K562 (cell line): Measurements from ENCODE around the gene CIART. TPM values are rescaled to one million over a fixed set of nuclear protein-coding genes. Genes with fewer than 3 reads are reported as not detected.

Experiments used
- ARID2 ChIP-seq: fragments of 450-650 bp; IDR thresholded peaks from 2 replicates; pipeline ENCODE4 v1.6.1; 2017; ENCODE audit warnings: antibody characterized with exemption, mild to moderate bottlenecking
- GTF2A2 ChIP-seq: IDR thresholded peaks from 2 replicates; pipeline ENCODE4 v1.6.1; 2016; ENCODE audit warnings: mild to moderate bottlenecking, missing genetic modification characterization, missing compliant biosample characterization
- HOXB6 ChIP-seq: fragments of 250-450 bp; sonication (Bioruptor Pico); IDR thresholded peaks from 2 replicates; pipeline ENCODE4 v1.5.1; 2022; ENCODE audit warnings: mild to moderate bottlenecking, borderline replicate concordance
- HSF4 ChIP-seq: fragments of 250-450 bp; sonication (Bioruptor Pico); IDR thresholded peaks from 2 replicates; pipeline ENCODE4 v2.1.2; 2022; ENCODE audit warnings: mild to moderate bottlenecking, moderate library complexity, borderline replicate concordance
- JUNB ChIP-seq: fragments of 450-650 bp; formaldehyde crosslinking; conservative IDR thresholded peaks from 2 replicates; pipeline ENCODE4 v1.4.0; 2020; ENCODE audit warnings: mild to moderate bottlenecking
- KAT2B ChIP-seq: IDR thresholded peaks from one replicate; pipeline ENCODE4 v1.6.1; 2012; ENCODE audit warnings: low read depth, mild to moderate bottlenecking, control low read depth, inconsistent platforms, low read length, moderate library complexity
- MCM2 ChIP-seq: fragments of 450-650 bp; IDR thresholded peaks from 2 replicates; pipeline ENCODE4 v1.6.1; 2017; ENCODE audit warnings: low read depth, mild to moderate bottlenecking
- POLR3G ChIP-seq: IDR thresholded peaks from 2 replicates; pipeline ENCODE4 v1.6.1; 2011; ENCODE audit not compliant: insufficient read length, insufficient replicate concordance; ENCODE audit errors: extremely low read depth
- REST ChIP-seq, 2 experiments: fragments of 450-650 bp; formaldehyde crosslinking in 1 of 2; IDR thresholded peaks; 2 replicates each; pipeline versions ENCODE4 v1.4.0 to v1.6.1; 2014 to 2020; ENCODE audit warnings: mild to moderate bottlenecking in 2 of 2, borderline replicate concordance in 1 of 2, low read depth in 1 of 2
- SOX6 ChIP-seq: fragments of 450-650 bp; IDR thresholded peaks from 2 replicates; pipeline ENCODE4 v1.6.1; 2014; ENCODE audit warnings: mild to moderate bottlenecking
- SREBF2 ChIP-seq: sonication (generic); formaldehyde crosslinking; IDR thresholded peaks from 2 replicates; pipeline ENCODE4 v1.4.0; 2020; ENCODE audit warnings: mild to moderate bottlenecking, missing genetic modification reagents
- TAF7 ChIP-seq: fragments of 450-650 bp; IDR thresholded peaks from 2 replicates; pipeline ENCODE4 v1.6.1; 2016; ENCODE audit warnings: missing genetic modification characterization, missing compliant biosample characterization
- USF1 ChIP-seq: sonication (generic); formaldehyde crosslinking; IDR thresholded peaks from 2 replicates; pipeline ENCODE4 v1.9.0; 2022; ENCODE audit warnings: mild to moderate bottlenecking, missing genetic modification reagents
- ZKSCAN3 ChIP-seq: fragments of 250-450 bp; sonication (Bioruptor Pico); IDR thresholded peaks from 2 replicates; pipeline ENCODE4 v1.4.0; 2020
- ZKSCAN8 ChIP-seq: fragments of 200-800 bp; sonication (Bioruptor generic); IDR thresholded peaks from 2 replicates; pipeline ENCODE4 v1.6.1; 2016; ENCODE audit warnings: missing genetic modification characterization, missing compliant biosample characterization
- polyA plus RNA-seq, 8 experiments: library from polyadenylated mRNA; depleted of rRNA in 4 of 8; stranded (reverse) in 5 of 8; unstranded in 3 of 8; fragments of >200 nt; fragmentation: Nextera tagmentation in 2 of 8; fragmentation: Illumina TruSeq in 1 of 8; extraction: Ambion mirVana in 2 of 8; extraction: Trizol in 1 of 8; gene quantifications; 2 replicates each; pipeline versions ENCODE4 v1.2.1 to v1.2.3, GENCODE V29; 2011 to 2014; ENCODE audit warnings: inconsistent platforms in 1 of 8, missing spikeins in 1 of 8
- total RNA-seq, 7 experiments: library from RNA; depleted of rRNA in 6 of 7; stranded (reverse); fragments of >200 nt in 6 of 7; fragmentation: Illumina TruSeq in 2 of 7; extraction: Trizol in 2 of 7; gene quantifications; 2 replicates each; pipeline versions ENCODE4 v1.2.1 to v1.2.3, GENCODE V29; 2011 to 2021; ENCODE audit warnings: low replicate concordance in 1 of 7
- TF ChIP-seq, protein P1 (sequence below): sonication (generic); formaldehyde crosslinking; IDR thresholded peaks from 2 replicates; pipeline ENCODE4 v1.8.0; 2023; ENCODE audit warnings: mild to moderate bottlenecking, missing genetic modification reagents

Gene CIART
- total and polyA plus RNA-seq, 9 of the 15 experiments (the other 6 are each of a cell fraction or from before 2014, with no cell fraction given) = 0.07 to 0.35 (median 0.19) TPM; not detected in 2

DNA sequence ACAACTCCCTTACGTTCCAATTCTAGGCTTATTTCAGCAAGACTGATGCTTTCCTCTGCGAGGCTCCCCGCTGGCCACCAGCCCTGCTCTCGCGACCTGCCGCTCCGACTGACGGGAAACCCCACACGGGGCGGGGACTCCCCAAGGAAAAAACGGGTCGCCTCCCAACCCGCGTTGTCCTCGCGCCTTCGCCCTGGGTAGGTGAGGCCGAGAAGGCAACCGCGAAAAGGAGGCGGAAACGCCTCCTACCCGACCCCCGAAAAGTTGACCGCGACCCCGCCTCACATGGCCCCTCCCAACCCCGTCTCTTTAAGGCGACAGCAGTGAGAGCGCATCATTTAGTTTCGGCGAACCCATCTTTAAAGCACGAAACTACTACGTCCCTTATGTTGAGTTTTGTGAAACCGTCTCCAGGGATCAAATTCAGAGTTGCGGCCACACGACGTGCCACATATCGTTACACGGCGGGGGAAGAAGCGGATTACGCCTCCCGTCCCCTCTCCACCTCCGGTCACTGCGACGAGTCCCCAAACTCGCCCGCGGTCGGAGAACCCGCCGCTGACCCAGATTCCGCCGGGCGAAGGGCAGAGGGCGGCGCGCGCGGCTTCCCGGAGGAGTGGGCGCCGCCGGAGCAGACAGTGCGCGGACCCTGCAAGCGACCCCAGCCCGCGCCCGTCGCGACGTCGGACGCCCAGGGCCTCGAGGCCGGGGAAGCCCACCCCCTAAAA is 47.6 kb upstream of the CIART start (continued):
- TF ChIP-seq REST (IDR thresholded peaks at IDR 0.05; ENCODE audit: borderline replicate concordance) (no peak), REST (CRISPR knock-in tag; IDR thresholded peaks at IDR 0.05; ENCODE audit: low read depth) (0 out of 2 replicates have a peak, but pooled peaks have one; percentile 36), KAT2B (no peak), MCM2 (no peak), TAF7 (peak; percentile 31; the same call in 1 of the 2 replicates), SREBF2 (CRISPR knock-in tag) (no peak), USF1 (CRISPR knock-in tag) (no peak; the same call in 1 of the 2 replicates), GTF2A2 (tag) (no peak), HOXB6 (CRISPR knock-in tag) (no peak), ZKSCAN8 (no peak), ZKSCAN3 (CRISPR knock-in tag) (no peak), SOX6 (no peak), HSF4 (CRISPR knock-in tag) (no peak), JUNB (CRISPR knock-in tag) (no peak), POLR3G (no peak), ARID2 (no peak)
- TF ChIP-seq, protein P1, sequence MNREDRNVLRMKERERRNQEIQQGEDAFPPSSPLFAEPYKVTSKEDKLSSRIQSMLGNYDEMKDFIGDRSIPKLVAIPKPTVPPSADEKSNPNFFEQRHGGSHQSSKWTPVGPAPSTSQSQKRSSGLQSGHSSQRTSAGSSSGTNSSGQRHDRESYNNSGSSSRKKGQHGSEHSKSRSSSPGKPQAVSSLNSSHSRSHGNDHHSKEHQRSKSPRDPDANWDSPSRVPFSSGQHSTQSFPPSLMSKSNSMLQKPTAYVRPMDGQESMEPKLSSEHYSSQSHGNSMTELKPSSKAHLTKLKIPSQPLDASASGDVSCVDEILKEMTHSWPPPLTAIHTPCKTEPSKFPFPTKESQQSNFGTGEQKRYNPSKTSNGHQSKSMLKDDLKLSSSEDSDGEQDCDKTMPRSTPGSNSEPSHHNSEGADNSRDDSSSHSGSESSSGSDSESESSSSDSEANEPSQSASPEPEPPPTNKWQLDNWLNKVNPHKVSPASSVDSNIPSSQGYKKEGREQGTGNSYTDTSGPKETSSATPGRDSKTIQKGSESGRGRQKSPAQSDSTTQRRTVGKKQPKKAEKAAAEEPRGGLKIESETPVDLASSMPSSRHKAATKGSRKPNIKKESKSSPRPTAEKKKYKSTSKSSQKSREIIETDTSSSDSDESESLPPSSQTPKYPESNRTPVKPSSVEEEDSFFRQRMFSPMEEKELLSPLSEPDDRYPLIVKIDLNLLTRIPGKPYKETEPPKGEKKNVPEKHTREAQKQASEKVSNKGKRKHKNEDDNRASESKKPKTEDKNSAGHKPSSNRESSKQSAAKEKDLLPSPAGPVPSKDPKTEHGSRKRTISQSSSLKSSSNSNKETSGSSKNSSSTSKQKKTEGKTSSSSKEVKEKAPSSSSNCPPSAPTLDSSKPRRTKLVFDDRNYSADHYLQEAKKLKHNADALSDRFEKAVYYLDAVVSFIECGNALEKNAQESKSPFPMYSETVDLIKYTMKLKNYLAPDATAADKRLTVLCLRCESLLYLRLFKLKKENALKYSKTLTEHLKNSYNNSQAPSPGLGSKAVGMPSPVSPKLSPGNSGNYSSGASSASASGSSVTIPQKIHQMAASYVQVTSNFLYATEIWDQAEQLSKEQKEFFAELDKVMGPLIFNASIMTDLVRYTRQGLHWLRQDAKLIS (CRISPR knock-in tag) = peak; percentile 67; the same call in 1 of the 2 replicates
